HEK293 (cell line): ENCODE measurements around the gene CDSN.
A peak's percentile ranks its signal among the peaks of the same experiment; 100 is the strongest.

Experiments used
- CTCF ChIA-PET: fragments of 350-600 bp; formaldehyde crosslinking; extraction: SDS; loops from one replicate; lab custom pipeline; 2021; ENCODE audit warnings: antibody characterized with exemption; lab: Yijun Ruan, JAX
- POLR2A ChIA-PET: fragments of 300-600 bp; formaldehyde crosslinking; extraction: SDS; loops from one replicate; lab custom pipeline; 2020; ENCODE audit warnings: antibody characterized with exemption, inconsistent platforms; lab: Yijun Ruan, JAX
- H3K27ac ChIP-seq: fragments of 200-500 bp; sonication (Bioruptor generic); 2 replicates; pipeline ENCODE4 v1.5.1; 2014; ENCODE audit warnings: low read depth, low read length, control low read depth, inconsistent platforms; ENCODE audit errors: extremely low read depth
- H3K36me3 ChIP-seq, 2 experiments: fragments of 200-500 bp in 1 of 2; sonication (Bioruptor generic) in 1 of 2; 1 replicate in 1 of 2; 2 replicates in 1 of 2; pipeline ENCODE4 v1.5.1; 2014 to 2017; ENCODE audit warnings: inconsistent platforms in 2 of 2, low read length in 2 of 2; ENCODE audit not compliant: control insufficient read depth in 2 of 2, insufficient read depth in 1 of 2
- H3K4me1 ChIP-seq: fragments of 200-500 bp; sonication (Bioruptor generic); 2 replicates; pipeline ENCODE4 v1.5.1; 2014; ENCODE audit warnings: mild to moderate bottlenecking, low read length, inconsistent platforms; ENCODE audit not compliant: control insufficient read depth, insufficient read depth
- H3K4me3 ChIP-seq: 2 replicates; pipeline ENCODE4 v1.5.1; 2011; ENCODE audit warnings: low read depth, mild to moderate bottlenecking, control low read depth, low read length, moderate library complexity
- H3K9me3 ChIP-seq: fragments of 200-500 bp; sonication (Bioruptor generic); 2 replicates; pipeline ENCODE4 v1.5.1; 2014; ENCODE audit warnings: low read depth, low read length, inconsistent platforms; ENCODE audit not compliant: control insufficient read depth, insufficient read depth
- CTCF ChIP-seq: fragments of 450-650 bp; formaldehyde crosslinking; IDR thresholded peaks from 2 replicates; pipeline ENCODE4 v1.5.1; 2016; ENCODE audit warnings: missing biosample characterization, missing genetic modification characterization
- GLIS2 ChIP-seq: fragments of 450-650 bp; formaldehyde crosslinking; IDR thresholded peaks from 2 replicates; pipeline ENCODE4 v1.5.1; 2016; ENCODE audit warnings: missing biosample characterization, missing genetic modification characterization
- IKZF3 ChIP-seq: fragments of 450-650 bp; IDR thresholded peaks from 2 replicates; pipeline ENCODE4 v1.5.0; 2018; ENCODE audit warnings: missing biosample characterization, mild to moderate bottlenecking, missing genetic modification characterization, moderate library complexity
- KLF1 ChIP-seq: fragments of 450-650 bp; formaldehyde crosslinking; IDR thresholded peaks from 2 replicates; pipeline ENCODE4 v1.5.1; 2016; ENCODE audit warnings: missing biosample characterization, missing genetic modification characterization
- KLF8 ChIP-seq: fragments of 450-650 bp; formaldehyde crosslinking; IDR thresholded peaks from 2 replicates; pipeline ENCODE4 v1.5.1; 2016; ENCODE audit warnings: missing biosample characterization, missing genetic modification characterization
- SALL2 ChIP-seq: fragments of 450-650 bp; formaldehyde crosslinking; IDR thresholded peaks from 2 replicates; pipeline ENCODE4 v1.5.0; 2017; ENCODE audit warnings: missing biosample characterization, mild to moderate bottlenecking, missing genetic modification characterization, borderline replicate concordance
- SCRT2 ChIP-seq: fragments of 450-650 bp; formaldehyde crosslinking; IDR thresholded peaks from 2 replicates; pipeline ENCODE4 v1.5.1; 2016; ENCODE audit warnings: missing biosample characterization, missing genetic modification characterization
- ZIC2 ChIP-seq: fragments of 450-650 bp; formaldehyde crosslinking; IDR thresholded peaks from 2 replicates; pipeline ENCODE4 v1.5.1; 2016; ENCODE audit warnings: missing biosample characterization, missing genetic modification characterization
- ZNF132 ChIP-seq: fragments of 450-650 bp; formaldehyde crosslinking; IDR thresholded peaks from 2 replicates; pipeline ENCODE4 v1.5.1; 2017; ENCODE audit warnings: missing biosample characterization, missing genetic modification characterization, borderline replicate concordance
- ZNF169 ChIP-seq: fragments of 450-650 bp; formaldehyde crosslinking; IDR thresholded peaks from 2 replicates; pipeline ENCODE4 v1.5.1; 2016; ENCODE audit warnings: missing biosample characterization, missing genetic modification characterization
- ZNF2 ChIP-seq: fragments of 450-650 bp; formaldehyde crosslinking; IDR thresholded peaks from 2 replicates; pipeline ENCODE4 v1.5.1; 2016; ENCODE audit warnings: missing biosample characterization, missing genetic modification characterization
- ZNF248 ChIP-seq: fragments of 450-650 bp; formaldehyde crosslinking; IDR thresholded peaks from 2 replicates; pipeline ENCODE4 v1.5.1; 2017; ENCODE audit warnings: missing biosample characterization, missing genetic modification characterization
- ZNF48 ChIP-seq: fragments of 450-650 bp; formaldehyde crosslinking; IDR thresholded peaks from 2 replicates; pipeline ENCODE4 v1.5.1; 2016; ENCODE audit warnings: missing biosample characterization, missing genetic modification characterization
- ZNF521 ChIP-seq: fragments of 450-650 bp; formaldehyde crosslinking; IDR thresholded peaks from 2 replicates; pipeline ENCODE4 v1.5.1; 2017; ENCODE audit warnings: missing biosample characterization, mild to moderate bottlenecking, missing genetic modification characterization
- ZXDB ChIP-seq: fragments of 450-650 bp; formaldehyde crosslinking; IDR thresholded peaks from 2 replicates; pipeline ENCODE4 v1.5.1; 2016; ENCODE audit warnings: missing biosample characterization, missing genetic modification characterization
- TF ChIP-seq, protein P1 (sequence below): fragments of 450-650 bp; IDR thresholded peaks from 2 replicates; pipeline ENCODE4 v1.5.1; 2018; ENCODE audit warnings: missing biosample characterization, missing genetic modification characterization
- TF ChIP-seq, protein P2 (sequence below): fragments of 450-650 bp; formaldehyde crosslinking; IDR thresholded peaks from 2 replicates; pipeline ENCODE4 v1.5.1; 2016; ENCODE audit warnings: missing biosample characterization, missing genetic modification characterization

Gene CDSN

GRCh38 chr6:31162463-31163165 is 42.4 kb upstream of the CDSN start:
- CTCF ChIA-PET, result interaction anchor here (0.6 to 1.5 kb wide), 3 partner anchors 34 to 79 kb away, joined by 3 to 4 read pairs (median 3); no protein-coding TSS in a partner anchor
- POLR2A ChIA-PET, result interaction anchor here (0.6 kb wide), 1 partner anchor 14 kb away, joined by 5 read pairs; no protein-coding TSS in a partner anchor
- Histone ChIP-seq H3K4me3 (no peak overlapping the region), H3K36me3 (peaks cover 14 to 47% of the 10 kb centered on the region in 2 experiments), H3K4me1 (peaks cover 6% of the 10 kb centered on the region), H3K9me3 (no peaks in the 10 kb centered on the region), H3K27ac (no peak overlapping the region)
- TF ChIP-seq ZNF132 (no peak), ZXDB (0 out of 2 replicates have a peak, but pooled peaks have one; percentile 35), ZNF521 (tag by site-specific recombination) (no peak), ZNF169 (tag by site-specific recombination) (no peak), ZNF248 (tag by site-specific recombination) (no peak)

DNA sequence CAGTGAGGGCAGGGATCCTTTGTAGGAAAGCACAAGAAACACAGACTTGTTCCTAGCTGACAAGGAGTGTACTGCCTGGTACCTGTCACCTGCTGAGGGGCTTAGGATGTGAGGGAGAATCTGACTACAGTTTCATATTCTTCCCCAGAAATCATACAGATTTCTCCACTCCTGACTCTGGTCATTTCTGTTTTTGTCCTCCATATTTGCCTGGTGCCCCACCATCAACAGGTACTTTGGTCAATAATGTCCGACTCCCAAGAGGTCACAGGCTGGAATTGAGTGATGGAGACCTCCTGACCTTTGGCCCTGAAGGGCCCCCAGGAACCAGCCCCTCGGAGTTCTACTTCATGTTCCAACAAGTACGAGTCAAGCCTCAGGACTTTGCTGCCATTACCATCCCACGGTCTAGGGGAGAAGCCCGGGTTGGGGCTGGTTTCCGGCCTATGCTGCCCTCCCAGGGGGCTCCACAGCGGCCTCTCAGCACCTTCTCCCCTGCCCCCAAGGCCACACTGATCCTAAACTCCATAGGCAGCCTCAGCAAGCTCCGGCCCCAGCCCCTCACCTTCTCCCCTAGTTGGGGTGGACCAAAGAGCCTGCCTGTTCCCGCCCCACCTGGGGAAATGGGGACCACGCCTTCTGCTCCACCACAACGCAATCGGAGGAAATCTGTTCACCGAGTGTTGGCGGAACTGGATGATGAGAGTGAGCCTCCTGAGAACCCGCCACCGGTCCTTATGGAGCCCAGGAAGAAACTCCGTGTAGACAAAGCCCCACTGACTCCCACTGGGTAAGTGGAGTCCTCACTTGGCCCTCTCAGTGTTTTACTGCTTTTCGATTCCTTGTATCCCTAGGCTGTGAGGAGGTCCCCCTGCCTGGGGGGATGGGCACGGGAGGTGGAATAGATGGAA is 41.2 kb upstream of the CDSN start:
- H3K4me3 ChIP-seq, result no peak overlapping the region
- H3K36me3 ChIP-seq, result peaks cover 14 to 50% of the 10 kb centered on the region in 2 experiments
- peaks cover 9% of the 10 kb centered on the region for H3K4me1 ChIP-seq
- H3K27ac ChIP-seq, result no peak overlapping the region
- no peaks in the 10 kb centered on the region for H3K9me3 ChIP-seq
- TF ChIP-seq SCRT2, result peak; percentile 76
- TF ChIP-seq, protein P1, sequence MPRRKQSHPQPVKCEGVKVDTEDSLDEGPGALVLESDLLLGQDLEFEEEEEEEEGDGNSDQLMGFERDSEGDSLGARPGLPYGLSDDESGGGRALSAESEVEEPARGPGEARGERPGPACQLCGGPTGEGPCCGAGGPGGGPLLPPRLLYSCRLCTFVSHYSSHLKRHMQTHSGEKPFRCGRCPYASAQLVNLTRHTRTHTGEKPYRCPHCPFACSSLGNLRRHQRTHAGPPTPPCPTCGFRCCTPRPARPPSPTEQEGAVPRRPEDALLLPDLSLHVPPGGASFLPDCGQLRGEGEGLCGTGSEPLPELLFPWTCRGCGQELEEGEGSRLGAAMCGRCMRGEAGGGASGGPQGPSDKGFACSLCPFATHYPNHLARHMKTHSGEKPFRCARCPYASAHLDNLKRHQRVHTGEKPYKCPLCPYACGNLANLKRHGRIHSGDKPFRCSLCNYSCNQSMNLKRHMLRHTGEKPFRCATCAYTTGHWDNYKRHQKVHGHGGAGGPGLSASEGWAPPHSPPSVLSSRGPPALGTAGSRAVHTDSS (tag by site-specific recombination), result no peak
- ChIA-PET POLR2A (interaction anchor here (0.7 kb wide), 1 partner anchor 967 kb away, joined by 3 read pairs; the partner anchor contains the start of gene ATF6B), CTCF (no interaction called here)

DNA sequence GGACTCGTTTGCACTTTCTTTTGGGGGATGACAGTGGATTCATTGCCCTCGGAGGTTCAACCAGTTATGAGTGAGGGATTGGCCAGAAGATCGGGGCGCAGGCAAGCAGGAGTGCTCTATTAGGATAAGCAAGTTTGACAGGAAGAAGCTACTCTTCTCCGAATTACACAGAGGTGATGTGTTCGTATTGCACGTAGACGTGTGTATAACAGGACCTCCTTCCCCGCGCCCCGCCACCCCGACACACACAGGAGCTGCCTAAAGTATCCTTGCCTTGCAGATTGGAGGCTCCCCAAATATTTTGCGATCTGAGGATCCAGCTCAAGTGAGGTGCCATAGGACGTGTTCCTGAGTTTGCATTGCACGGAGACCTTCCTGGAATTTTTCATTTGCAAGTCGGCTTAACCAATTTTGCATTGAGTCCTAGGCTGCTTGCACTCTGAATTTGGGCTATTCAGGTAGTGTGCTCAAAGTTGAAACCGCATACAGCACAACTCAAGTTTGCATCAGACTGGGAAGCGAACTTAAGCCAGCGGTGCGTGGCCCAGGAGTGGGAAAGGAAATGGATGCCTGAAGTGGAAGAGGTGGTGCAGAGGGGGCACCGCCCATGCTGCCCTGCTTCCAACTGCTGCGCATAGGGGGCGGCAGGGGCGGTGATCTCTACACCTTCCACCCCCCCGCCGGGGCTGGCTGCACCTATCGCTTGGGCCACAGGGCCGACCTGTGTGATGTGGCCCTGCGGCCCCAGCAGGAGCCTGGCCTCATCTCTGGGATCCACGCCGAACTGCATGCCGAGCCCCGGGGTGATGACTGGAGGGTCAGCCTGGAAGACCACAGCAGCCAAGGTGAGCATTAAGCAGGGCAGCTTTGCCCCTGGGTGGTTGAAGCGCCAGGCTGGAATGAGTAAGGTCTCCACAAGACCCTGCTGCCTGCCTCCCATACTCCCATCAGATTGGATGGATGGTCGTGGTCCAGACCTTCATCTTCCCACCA is 38.9 kb upstream of the CDSN start:
- Histone ChIP-seq H3K9me3 (no peaks in the 10 kb centered on the region), H3K36me3 (peaks cover 23 to 69% of the 10 kb centered on the region in 2 experiments), H3K27ac (peak overlapping the region; percentile 70), H3K4me1 (peaks cover 9% of the 10 kb centered on the region), H3K4me3 (peak overlapping the region; percentile 62)
- POLR2A ChIA-PET, result interaction anchor here (0.6 to 1.6 kb wide), 13 partner anchors 13 to 542 kb away, joined by 3 to 7 read pairs (median 3); partner anchors contain the start of genes HLA-B, MRPS18B and PPP1R10
- CTCF ChIA-PET, result interaction anchor here (0.6 to 2.0 kb wide), 18 partner anchors 14 to 676 kb away, joined by 3 to 11 read pairs (median 4); partner anchors contain the start of gene PSORS1C2
- TF ChIP-seq ZNF2 (tag by site-specific recombination) (peak; percentile 5; the same call in 1 of the 2 replicates), KLF8 (tag by site-specific recombination) (peak; percentile 57; the same call in 1 of the 2 replicates), CTCF (tag by site-specific recombination) (peak; percentile 87), ZIC2 (tag by site-specific recombination) (peak; percentile 91), KLF1 (tag by site-specific recombination) (peak; percentile 83), ZNF48 (tag by site-specific recombination) (no peak), GLIS2 (peak; percentile 89), IKZF3 (tag by site-specific recombination) (peak; percentile 53; the same call in 1 of the 2 replicates), SALL2 (tag by site-specific recombination) (no peak)
- TF ChIP-seq, protein P2, sequence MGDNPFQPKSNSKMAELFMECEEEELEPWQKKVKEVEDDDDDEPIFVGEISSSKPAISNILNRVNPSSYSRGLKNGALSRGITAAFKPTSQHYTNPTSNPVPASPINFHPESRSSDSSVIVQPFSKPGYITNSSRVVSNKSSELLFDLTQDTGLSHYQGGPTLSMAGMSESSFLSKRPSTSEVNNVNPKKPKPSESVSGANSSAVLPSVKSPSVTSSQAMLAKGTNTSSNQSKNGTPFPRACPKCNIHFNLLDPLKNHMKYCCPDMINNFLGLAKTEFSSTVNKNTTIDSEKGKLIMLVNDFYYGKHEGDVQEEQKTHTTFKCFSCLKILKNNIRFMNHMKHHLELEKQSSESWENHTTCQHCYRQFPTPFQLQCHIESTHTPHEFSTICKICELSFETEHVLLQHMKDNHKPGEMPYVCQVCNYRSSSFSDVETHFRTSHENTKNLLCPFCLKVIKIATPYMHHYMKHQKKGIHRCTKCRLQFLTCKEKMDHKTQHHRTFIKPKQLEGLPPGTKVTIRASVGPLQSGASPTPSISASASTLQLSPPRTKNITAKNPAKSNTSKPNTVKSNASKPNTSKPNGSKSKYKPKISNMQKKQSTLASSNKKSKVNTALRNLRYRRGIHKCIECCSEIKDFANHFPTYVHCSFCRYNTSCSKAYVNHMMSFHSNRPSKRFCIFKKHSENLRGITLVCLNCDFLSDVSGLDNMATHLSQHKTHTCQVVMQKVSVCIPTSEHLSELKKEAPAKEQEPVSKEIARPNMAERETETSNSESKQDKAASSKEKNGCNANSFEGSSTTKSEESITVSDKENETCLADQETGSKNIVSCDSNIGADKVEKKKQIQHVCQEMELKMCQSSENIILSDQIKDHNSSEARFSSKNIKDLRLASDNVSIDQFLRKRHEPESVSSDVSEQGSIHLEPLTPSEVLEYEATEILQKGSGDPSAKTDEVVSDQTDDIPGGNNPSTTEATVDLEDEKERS (tag by site-specific recombination), result no peak
